GM18867 (cell line): ENCODE data around the gene PSME3IP1.

ENCODE experiments used
- ATAC-seq: cut with Tn5 transposase; IDR thresholded peaks from one replicate; pipeline ENCODE4 v1.9.1; 2021; ENCODE audit warnings: mild to moderate bottlenecking, moderate library complexity; ENCODE audit not compliant: unreplicated experiment

PSME3IP1 gene

GRCh38 chr16:57146040-57146647, 39.7 kb downstream of the PSME3IP1 start:
- no peak for ATAC-seq

DNA sequence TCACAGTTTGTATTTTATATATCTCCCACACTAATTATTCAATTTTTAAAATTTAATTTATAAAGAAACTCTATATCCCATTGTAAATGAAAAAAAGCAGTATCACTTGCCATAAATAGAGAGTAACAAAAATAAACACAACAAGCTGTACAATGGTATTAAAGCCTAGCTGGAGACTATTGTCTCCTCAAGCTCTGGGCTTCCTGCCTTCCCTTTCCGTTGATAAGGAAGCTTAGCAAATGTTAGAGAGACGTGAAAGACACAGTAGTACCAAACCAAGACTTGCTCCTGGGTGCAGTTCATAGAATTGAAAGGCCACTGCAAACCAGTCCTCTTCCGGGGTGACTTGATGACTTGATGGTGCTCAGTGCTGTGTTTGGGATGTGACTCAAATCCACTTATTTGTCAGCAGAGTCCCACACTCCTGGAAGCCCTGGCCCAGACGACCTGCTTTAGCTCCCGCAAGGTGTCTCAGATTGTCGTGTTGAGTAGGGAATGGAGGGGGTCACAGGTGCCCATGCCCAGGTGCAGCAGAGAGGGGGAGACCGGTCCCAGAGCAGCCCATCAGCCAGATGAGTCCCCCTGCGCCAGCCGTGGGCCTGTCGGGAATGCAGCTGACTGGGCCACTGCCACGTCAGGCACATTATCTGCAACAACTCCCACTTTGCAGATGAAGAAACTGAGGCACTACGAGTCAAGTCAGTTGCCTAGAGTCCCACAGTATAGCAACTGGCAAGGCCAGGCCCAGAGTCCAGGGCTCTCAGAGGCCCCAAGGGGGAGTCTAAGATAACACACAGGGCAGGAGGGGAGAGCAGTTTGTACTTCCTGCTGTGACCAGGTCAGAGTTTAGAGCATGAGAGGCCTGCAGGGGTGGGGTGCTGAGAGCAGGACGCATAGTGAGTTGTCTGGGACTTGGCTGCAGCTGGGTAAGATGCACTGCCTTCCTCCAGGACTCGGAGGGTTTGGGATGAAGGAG, 40.5 kb downstream of the PSME3IP1 start:
- no peak for ATAC-seq

DNA sequence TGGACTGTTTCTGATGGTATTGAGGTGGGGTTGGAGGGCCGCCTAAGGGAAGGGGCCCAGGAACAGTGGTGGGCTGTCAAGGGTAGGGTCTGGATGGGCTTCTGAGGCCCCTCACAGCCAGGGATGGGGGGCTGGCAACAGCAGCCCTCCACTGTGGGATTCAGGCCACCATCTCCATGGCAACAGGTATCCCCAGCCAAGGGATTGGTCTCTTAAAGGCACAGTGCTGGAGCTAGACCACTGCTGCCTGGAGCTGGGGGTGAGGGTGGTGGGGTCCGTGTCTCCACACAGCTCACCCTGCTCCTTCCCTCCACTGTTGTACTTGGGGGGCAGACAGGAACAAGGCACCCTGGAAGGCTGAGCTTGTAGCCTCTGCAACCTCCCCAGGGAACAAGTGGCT, 41.8 kb downstream of the PSME3IP1 start:
- ATAC-seq = no peak

DNA sequence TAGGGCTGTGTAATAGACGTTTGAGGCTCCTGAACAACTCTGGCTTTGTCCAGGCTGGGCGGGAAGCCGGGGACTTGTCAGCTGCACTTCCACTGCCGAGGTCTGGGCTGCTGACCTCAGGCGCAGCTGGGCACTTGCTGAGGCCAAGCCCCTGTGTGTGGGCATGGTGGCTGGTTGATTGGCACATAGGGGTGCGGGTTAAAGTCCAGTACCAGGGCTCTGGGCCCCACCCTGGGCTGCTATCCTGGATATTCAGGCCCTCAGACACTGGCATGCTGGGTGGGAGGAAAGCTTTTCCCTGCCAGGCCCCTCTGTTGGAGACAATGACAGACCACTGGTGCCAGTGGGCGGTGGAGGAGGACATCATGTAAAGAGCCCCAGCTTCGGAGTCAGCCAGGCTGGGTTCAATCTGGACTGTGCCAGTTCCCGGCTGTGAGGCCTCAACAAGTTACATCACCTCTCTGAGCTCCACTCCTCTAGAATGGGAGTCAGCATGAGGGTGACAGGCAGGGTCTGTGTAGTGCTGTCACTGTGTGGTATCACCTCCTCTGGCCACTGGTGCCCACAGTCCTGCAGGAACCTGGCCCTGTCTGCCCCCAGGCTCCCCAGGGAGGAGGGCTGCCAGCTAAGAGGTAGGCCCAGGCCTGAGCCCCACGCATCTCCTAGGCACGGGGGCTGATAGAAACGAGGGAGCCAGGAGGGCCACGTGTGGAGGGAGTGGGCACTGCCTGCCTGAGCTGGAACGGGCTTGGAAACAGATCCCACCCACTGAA, 42.5 kb downstream of the PSME3IP1 start:
- no peak for ATAC-seq

- no peak for ATAC-seq
These were observed 43.8 kb downstream of the PSME3IP1 start for GRCh38 chr16:57141822-57142631.

DNA sequence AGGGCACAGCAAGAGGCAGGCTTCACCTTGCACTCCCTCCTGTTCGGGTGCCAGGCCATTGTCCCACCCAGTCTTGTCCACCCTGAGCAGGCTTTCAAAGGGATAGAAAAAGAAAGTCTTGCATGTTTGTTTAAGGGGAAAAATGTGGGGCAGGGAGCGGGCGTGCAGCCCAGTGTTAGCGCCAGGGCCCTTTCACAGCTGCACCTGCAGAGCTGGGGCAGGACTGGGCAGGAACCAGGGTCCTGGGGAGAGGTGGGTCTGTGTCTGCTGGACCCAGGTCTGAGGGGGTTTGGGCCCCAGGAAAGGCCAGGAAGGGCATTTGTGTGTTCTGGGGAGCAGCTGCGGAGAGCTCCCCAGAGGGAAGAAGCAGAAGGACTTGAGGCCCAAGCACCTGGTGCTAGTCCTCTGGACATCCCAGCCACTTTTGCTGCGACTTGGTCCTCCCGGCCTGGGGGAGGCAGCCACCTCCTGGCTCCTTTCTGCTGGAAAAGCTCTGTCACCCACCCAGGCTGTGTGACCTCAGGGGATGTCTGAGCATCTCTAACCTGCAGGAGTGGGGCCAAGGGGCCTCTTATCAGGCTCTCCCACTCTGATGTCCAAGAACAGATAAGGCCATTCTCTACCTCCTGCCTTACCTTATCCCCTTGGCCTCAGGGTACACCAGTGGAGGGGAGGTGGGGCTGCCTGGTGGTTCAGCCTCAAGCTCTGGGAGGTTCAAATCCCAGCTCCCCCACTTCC, 44.7 kb downstream of the PSME3IP1 start:
- ATAC-seq = no peak

- ATAC-seq = no peak
These were observed 47.4 kb downstream of the PSME3IP1 start for GRCh38 chr16:57138281-57138935.

DNA sequence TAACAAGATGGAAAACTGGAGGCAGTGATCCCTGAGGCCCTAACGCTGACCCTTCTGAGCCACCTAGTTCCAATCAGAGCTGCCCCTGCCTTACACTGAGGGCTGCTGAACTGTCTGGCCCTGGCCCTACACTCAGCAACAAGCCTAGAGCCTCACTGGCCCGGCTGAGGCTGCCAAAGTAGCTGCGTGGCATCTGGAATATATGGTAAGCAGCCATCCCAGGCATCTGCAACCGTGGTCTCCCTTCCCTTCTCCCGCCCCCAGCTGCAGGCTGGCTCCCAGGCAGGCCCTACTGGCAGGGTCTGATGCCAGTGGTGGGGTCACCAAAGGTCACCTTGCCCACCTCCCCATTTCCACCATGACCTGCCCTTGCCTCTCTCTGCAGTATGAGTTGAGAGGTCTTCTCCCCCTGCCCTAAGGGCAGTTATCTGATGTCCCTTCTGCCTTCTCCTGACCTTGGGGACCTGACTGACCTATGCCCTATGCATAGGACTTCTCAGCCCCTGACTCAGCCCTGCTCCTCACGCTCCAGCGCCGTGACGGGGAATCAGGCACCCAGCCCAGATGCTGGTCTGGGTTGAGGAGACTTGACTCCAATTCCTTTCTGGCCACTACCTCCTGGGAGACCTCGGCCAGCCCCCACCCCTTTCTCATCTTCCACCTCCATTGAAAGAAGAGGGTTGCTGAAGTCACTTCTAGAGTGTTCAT, 48.1 kb downstream of the PSME3IP1 start:
- no peak for ATAC-seq

DNA sequence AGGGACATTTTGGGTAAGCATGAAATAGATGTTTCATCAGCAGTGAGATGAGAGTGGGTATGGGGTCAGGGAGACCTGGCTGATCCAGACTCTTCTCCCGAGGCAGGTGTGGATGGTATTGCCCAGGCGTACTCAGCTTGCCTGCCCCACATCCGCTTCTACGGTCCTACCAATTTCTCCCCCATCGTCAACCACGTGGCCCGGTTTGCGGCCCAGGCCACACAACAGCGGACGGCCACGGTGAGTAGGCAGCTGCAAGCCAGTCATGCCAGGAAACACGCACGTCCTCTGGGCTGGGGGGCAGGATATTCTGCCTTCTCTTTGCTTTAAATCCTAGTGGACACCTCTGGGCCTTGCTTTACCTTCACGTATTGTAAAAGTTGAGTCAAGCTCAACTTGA, 48.8 kb downstream of the PSME3IP1 start:
- no peak for ATAC-seq

- no peak for ATAC-seq
These were observed 50.9 kb downstream of the PSME3IP1 start for GRCh38 chr16:57134982-57135381.

- no peak for ATAC-seq
These were observed 52.0 kb downstream of the PSME3IP1 start for GRCh38 chr16:57133886-57134285.

- no peak for ATAC-seq
These were observed 52.8 kb downstream of the PSME3IP1 start for GRCh38 chr16:57133031-57133430.

- no peak for ATAC-seq
These were observed 53.4 kb downstream of the PSME3IP1 start for GRCh38 chr16:57132470-57132869.

- no peak for ATAC-seq
These were observed 54.4 kb downstream of the PSME3IP1 start for GRCh38 chr16:57131351-57131970.

- no peak for ATAC-seq
These were observed 54.9 kb downstream of the PSME3IP1 start for GRCh38 chr16:57130950-57131321.

- no peak for ATAC-seq
These were observed 57.0 kb downstream of the PSME3IP1 start for GRCh38 chr16:57128771-57129389.

GRCh38 chr16:57127836-57128235, 58.0 kb downstream of the PSME3IP1 start:
- no peak for ATAC-seq
